Measurements from ENCODE around the gene SORCS3. TPM values are rescaled to one million over a fixed set of nuclear protein-coding genes. Genes with fewer than 3 reads are reported as not detected.

The SORCS3 gene
- total RNA-seq, 1 donor from 2014 or later, result 0.19 TPM

GRCh38 chr10:104806801-104807200 is 165.7 kb downstream of the SORCS3 start:
- intact Hi-C loops (cut with DNase I), result no loop called here
- ATAC-seq (ENCODE audit: poor library complexity) (no peak), DNase-seq (no peak)

DNA sequence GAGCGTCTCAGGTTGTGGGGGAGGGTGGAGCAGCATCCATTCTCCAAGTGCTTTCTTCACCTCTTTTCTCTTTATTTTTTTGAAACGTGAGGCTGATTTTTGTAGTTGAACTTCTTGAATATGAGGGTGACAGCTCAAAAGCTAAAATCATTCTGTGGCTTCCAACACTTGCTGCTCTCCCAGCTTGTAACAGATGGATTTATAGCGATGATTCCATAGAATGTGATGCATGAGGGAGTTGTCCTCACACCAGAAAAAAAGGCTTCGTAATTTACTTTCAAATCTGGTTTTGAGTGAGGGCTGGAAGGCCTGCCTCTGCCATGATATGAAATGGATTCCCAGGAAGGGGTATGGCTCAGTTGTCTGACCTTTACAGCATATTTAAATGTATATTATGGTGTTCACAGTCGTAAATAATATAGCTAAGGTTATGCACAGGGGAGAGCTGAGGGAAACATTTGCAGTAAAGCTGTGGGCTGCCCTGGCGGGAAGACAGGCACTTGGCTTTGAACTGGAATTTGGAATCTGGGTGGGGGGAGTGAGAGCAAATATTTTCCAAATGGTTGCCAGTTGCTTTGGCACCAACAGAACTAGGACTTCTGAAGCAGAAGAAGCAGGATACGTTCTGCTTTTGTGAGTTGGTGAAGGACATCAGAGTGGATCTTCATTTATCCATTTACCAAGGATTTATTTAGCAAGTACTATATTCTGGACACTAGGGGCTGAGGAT is 166.7 kb downstream of the SORCS3 start:
- DNase-seq (no peak), ATAC-seq (ENCODE audit: poor library complexity) (no peak)
- intact Hi-C loops (cut with DNase I), result no loop called here

GRCh38 chr10:104809288-104810090 is 168.4 kb downstream of the SORCS3 start:
- DNase-seq (no peak), ATAC-seq (ENCODE audit: poor library complexity) (no peak)
- intact Hi-C loops (cut with DNase I), result no loop called here

DNA sequence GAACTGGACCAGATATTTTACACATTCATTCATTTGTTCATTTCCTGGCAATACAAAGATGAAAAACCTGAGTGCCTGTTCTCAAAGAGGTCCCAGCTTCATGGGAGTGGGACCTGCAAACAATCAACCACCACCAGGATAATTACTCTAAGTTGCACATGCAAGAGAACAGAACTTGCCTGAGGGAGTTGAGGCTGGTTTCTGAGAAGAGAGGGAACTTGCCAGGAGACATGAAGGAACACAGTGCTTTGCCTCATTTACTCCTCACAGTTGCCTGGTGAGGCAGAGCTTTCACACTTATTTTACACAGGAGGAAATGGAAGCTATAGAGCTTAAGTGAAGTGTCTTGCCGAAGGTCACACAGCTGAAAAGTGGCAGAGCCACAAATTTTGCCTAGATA is 170.1 kb downstream of the SORCS3 start:
- intact Hi-C loops (cut with DNase I), result no loop called here
- no peak for ATAC-seq (ENCODE audit: poor library complexity)
- DNase-seq, result no peak

DNA sequence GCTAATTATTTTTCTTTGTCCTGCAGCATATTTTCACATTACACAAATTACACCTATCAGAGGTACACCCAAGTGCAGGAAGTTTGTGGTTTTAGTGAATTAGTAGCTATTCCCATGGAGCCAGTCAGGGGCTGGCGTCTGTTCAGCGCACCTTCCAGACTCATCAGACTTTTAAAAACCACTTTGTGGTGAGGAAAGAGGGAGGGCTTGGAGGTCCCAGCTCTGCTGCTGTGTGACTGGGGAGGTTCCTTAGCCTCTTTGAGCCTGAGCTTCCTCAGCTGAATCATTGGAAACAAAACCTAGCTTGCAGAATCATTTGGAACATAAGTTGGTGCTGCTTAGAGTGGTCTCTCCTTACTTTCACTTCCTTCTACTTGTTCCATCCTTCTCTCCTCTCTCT is 175.4 kb downstream of the SORCS3 start:
- intact Hi-C loops (cut with DNase I), result no loop called here
- DNase-seq (no peak), ATAC-seq (ENCODE audit: poor library complexity) (no peak)

DNA sequence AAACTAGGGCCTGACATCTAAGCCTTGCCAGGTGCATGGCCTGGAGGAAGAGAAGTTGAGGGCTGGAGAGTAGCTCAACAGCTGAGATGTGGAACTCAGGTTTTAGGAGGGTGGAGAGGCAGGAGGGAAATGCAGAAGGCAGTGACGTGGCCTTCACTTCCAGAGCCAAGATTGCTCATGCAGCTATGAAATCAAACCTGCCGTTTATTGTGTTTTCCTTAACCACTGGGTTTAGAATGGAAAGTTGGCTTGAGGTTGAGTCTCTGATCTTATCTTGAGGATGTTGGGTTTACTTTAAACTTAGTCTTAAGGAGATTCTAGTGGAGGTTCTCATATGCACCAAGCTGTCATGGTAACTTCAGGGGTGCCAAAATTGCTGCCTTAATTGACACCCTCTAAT is 178.6 kb downstream of the SORCS3 start:
- intact Hi-C loops (cut with DNase I), result no loop called here
- DNase-seq (no peak), ATAC-seq (ENCODE audit: poor library complexity) (no peak)

GRCh38 chr10:104822088-104822487 is 181.0 kb downstream of the SORCS3 start:
- DNase-seq, result no peak
- ATAC-seq (ENCODE audit: poor library complexity), result no peak

DNA sequence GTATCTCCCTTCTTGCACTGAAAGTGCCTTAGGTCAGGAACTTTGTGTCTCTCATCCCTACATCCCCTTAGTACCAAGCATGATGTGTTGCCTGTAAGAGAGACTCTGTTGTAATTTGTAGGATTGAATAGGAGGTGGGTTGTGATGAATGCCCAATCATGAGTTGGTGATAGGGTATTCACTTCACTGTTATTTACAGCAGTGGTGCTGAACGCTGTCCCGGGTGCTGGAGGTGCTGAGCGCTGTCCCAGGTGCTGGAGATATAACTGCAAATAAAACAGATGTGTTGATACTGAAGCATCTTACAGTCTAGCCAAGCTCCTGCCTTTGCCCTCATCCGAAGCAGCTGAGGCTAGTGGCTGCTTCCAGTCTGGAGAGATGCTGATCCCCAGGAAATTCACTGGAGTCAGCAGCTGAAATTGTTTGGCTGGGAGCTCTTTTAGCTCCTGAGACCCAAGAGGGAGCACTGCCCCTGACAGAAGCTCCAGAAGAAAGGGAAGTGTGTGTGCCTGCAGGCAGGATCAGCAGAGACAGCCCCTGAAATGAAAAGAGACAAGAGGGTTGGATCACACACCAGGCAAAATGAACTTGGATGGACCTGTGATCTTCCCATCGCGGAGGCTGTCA is 183.4 kb downstream of the SORCS3 start:
- ATAC-seq (ENCODE audit: poor library complexity), result no peak
- intact Hi-C loops (cut with DNase I), result no loop called here
- no peak for DNase-seq

More at GRCh38 chr10:104822088-104822487, 181.0 kb downstream of the SORCS3 start:
- intact Hi-C loops (cut with DNase I), result no loop called here

GRCh38 chr10:104831272-104831671 is 190.2 kb downstream of the SORCS3 start:
- ATAC-seq (ENCODE audit: poor library complexity) (no peak), DNase-seq (no peak)
- intact Hi-C loops (cut with DNase I), result no loop called here

- ATAC-seq (ENCODE audit: poor library complexity), result no peak
- intact Hi-C loops (cut with DNase I), result no loop called here
- no peak for DNase-seq
Observed at GRCh38 chr10:104834580-104834979, 193.5 kb downstream of the SORCS3 start.

GRCh38 chr10:104835422-104835821 is 194.3 kb downstream of the SORCS3 start:
- DNase-seq (no peak), ATAC-seq (ENCODE audit: poor library complexity) (no peak)
- intact Hi-C loops (cut with DNase I), result no loop called here

DNA sequence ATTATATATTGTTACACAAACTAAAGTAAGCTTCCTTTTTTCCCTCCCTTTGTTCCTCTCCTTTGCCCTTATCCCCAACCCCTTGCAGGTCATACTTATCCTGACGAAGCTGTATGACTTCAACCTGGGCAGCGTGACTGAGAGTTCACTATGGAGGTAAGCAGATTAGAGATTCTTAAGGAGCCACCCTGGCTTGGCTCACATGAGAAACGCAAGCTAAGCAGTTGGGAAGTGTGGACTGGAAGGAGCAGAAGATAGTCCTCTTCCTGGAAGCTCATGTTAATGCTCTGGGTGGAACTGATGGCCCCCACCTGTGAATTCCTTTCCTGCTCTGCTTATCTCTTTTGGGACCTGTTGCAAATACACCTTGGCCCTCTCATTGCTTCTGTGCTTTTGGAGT is 201.6 kb downstream of the SORCS3 start:
- intact Hi-C loops (cut with DNase I), result no loop called here
- no peak for ATAC-seq (ENCODE audit: poor library complexity)
- DNase-seq, result no peak

GRCh38 chr10:104844073-104844472 is 203.0 kb downstream of the SORCS3 start:
- DNase-seq (no peak), ATAC-seq (ENCODE audit: poor library complexity) (no peak)
- intact Hi-C loops (cut with DNase I), result no loop called here

GRCh38 chr10:104850023-104850422 is 208.9 kb downstream of the SORCS3 start:
- intact Hi-C loops (cut with DNase I), result no loop called here
- no peak for DNase-seq
- ATAC-seq (ENCODE audit: poor library complexity), result no peak

DNA sequence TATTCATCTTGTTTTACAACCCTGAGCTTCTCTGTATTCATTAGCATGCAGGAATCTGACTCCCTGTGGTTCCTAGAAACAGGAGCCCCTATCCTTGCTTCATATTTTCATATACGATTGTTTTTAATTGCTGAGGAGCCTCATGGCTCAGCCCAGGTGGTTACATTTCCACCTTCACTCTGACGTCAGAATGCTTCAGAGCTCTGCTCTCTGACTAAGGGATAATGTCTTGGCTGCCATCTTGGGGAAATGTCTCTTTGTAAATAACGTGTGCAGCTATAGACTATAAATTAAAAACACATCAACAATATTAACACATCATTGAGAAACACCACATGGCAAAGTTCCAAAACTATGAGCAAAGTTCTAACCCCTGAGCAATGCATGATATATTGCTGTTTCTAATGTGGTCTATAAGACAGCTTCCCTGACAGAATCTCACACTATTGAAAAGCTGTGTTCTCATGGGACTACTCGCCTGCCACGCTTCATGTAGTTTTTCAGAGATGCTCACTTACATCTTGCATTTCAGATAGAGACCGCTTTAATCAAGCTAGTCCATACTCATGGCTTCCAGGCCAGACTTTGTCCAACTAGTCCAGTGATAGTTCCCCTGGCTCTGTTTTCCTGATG is 227.0 kb downstream of the SORCS3 start:
- no peak for DNase-seq
- ATAC-seq (ENCODE audit: poor library complexity), result no peak
- intact Hi-C loops (cut with DNase I), result no loop called here

DNA sequence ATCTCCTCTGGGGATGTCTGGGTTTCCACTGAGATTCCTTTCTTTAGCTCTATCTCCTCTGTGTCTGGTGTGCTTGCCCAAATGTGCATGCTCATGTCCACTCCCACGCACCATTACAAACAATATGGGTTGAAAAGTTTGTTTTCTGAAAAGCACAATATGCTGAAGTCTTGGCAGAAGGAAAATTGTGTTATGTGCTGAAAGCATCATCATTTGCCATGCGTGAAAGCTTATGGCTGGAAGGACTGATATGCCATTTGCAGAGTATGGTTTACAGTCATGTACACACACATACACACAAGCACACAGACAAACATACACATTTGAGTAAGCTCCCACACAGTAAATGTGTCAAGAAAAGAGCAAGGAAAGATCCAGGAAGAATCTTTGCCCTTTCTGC is 231.6 kb downstream of the SORCS3 start:
- no peak for DNase-seq
- ATAC-seq (ENCODE audit: poor library complexity), result no peak
- intact Hi-C loops (cut with DNase I), result no loop called here

GRCh38 chr10:104873161-104873560 is 232.1 kb downstream of the SORCS3 start:
- ATAC-seq (ENCODE audit: poor library complexity) (no peak), DNase-seq (no peak)
- intact Hi-C loops (cut with DNase I), result no loop called here

- ATAC-seq (ENCODE audit: poor library complexity) (no peak), DNase-seq (no peak)
- intact Hi-C loops (cut with DNase I), result no loop called here
Observed at GRCh38 chr10:104875561-104875960, 234.5 kb downstream of the SORCS3 start.

- ATAC-seq (ENCODE audit: poor library complexity) (no peak), DNase-seq (no peak)
- intact Hi-C loops (cut with DNase I), result no loop called here
Observed at GRCh38 chr10:104880624-104881398, 239.7 kb downstream of the SORCS3 start.
